HG02571 (cell line): ENCODE results near the gene MLLT6.

ENCODE experiments used
- ATAC-seq: cut with Tn5 transposase; IDR thresholded peaks from one replicate; pipeline ENCODE4 v1.9.1; 2021; ENCODE audit warnings: mild to moderate bottlenecking, moderate library complexity; ENCODE audit not compliant: unreplicated experiment

MLLT6 gene

DNA sequence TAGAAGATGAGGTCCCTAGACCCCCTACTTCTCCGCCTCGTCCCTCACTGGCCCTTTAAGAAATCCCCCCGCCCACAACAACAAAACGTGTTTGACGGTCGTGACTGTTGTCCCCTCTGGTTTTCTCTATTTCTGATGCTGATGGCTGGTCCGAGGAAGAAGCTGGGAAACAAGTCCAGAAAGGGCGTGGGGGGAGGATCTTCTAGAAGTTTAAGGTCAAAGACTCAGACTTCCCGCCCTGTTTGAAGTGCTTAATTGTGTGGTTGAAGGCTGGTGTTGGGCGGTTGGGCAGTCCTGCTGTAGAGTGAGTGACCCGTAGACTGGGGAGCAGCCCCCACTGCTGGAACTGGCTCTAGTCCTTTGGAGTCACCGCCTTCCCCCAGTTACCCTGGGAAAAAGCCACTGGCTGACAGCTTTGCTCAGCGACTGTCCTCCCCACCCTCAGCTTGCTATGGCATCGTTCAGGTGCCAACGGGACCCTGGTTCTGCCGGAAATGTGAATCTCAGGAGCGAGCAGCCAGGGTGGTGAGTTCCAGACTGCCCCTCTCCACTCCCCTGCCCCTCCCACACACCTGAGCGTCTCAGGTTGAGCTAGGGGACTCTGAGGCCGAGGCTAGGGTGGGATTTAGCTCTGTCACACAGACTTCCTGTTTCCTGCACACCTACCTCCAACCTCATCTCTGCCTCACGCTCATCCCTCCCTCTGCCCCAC is 1.6 kb downstream of the MLLT6 start:
- no peak for ATAC-seq

DNA sequence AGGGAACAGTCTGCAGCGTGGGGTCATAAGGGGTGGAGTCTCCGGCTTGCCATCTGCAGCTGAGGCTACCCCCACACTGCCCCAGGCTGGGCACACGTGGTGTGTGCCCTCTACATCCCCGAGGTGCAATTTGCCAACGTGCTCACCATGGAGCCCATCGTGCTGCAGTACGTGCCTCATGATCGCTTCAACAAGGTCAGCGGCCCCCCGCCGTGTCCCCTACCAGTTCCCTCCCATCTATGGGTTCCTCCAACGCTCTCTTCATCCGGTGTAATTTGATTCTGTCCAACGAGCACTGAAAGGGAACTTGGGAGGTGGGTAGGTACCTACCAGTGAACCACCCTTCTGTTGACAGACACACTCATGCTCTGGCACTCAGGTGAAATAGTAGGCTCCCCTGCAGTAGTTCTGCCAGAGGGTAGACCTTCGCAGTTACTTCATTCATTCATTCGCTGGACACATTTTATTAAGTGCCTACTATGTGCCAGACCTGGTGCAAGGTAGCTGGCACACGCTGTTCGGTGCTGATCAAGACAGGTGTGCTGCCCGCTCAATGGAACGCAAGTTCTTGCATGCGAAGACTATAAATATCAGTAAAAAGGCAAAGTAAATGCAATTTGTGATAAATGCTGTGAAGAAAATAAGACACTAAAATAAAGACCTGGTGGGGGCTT is 2.7 kb downstream of the MLLT6 start:
- ATAC-seq = no peak

DNA sequence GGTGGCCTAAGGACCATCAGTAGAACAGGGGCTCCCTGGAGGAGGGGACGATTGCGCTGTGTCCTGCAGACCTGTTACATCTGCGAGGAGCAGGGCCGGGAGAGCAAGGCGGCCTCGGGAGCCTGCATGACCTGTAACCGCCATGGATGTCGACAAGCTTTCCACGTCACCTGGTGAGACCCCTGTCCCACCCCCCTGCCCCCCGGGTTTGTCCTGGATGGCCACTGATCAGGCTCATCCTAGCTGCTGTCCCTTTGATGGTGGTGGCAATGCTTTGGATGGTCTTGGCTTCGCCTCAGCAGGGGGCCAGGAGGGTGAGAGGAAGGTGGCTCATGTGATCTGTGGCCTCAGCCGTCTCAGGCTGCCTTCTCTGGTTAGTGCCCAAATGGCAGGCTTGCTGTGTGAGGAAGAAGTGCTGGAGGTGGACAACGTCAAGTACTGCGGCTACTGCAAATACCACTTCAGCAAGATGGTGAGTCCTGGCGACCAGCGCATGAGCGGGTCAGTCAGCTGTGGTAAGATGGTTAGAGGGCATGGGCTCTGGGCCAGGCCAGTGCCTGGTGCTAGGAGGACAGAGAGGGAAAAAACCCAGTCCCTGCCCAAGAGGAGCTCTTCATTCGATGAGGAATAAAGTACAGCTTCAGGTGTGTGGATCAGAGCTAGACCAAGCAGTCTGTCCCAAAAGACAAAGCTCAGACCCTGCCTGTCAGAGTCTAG is 4.2 kb downstream of the MLLT6 start:
- no peak for ATAC-seq

DNA sequence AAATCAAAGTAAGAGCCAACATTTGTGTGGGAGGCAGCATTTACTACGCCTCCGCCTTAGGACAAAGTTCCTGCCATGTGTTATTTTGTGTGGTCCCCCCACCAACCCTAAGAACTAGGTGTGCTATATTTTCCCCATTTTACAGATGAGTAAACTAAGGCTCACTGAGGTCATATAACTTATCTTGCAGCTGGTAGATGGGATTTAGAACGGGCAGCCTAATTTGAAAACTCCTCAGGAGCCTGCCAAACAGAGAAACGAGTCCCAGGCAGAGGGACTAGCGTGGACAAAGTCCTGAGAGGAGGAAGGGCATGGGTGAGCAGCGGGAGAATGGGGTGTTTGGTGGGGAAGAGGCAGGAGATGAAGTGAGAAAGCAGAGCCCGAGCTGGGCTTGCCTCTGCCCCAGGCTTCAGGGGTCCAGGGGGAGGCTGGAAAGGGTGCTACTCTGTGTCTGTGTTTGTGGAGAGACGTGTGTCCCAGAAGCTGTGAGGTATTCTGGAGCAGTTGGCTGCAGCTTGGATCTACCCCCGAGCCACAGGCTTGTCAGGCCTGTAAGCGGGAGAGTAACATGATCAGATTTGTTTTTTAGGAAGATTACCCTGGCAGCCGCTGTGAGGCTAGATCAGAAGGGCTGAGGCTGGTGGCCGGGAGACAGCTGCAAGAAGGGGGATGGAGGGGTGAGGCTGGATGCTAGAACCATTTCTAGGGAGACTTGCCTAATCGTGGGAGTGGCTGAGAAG is 5.0 kb downstream of the MLLT6 start:
- no peak for ATAC-seq

DNA sequence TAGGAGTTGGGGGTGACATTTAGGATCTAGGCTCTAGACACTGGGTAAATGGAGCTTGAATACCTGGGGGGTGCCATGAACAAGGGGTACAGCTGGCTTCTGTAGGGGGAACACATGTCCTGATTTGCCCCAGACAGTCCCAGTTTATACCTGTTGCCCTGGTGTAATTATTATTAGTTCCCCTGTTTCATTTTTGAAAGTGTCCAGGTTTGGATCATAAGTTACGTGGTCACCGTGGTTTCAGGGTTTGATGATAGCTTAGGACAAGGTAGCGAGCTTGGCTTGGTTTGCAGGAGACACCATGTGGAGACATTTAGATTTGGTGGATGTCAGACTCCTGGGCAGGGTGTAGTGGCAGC is 5.5 kb downstream of the MLLT6 start:
- ATAC-seq = no peak

DNA sequence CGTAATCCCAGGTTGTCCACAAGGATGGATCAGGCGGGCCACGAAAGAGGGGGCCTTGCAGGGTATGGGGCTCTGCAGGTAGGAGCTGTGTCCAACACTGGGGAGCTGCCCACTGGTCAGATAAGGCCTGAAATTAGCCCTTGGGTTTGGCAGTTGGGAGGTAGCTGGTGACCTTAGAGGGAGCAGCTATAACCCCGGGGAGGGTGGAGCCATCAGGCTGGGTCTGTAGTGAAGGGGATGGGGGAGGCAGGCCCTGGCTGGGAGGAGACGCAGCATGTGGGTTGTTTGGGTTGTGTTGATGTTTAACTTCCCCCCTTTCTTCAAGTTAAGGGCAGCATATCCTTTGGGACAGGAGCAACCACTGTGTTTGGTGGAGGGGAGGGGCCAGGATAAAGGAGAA is 5.9 kb downstream of the MLLT6 start:
- ATAC-seq = no peak

DNA sequence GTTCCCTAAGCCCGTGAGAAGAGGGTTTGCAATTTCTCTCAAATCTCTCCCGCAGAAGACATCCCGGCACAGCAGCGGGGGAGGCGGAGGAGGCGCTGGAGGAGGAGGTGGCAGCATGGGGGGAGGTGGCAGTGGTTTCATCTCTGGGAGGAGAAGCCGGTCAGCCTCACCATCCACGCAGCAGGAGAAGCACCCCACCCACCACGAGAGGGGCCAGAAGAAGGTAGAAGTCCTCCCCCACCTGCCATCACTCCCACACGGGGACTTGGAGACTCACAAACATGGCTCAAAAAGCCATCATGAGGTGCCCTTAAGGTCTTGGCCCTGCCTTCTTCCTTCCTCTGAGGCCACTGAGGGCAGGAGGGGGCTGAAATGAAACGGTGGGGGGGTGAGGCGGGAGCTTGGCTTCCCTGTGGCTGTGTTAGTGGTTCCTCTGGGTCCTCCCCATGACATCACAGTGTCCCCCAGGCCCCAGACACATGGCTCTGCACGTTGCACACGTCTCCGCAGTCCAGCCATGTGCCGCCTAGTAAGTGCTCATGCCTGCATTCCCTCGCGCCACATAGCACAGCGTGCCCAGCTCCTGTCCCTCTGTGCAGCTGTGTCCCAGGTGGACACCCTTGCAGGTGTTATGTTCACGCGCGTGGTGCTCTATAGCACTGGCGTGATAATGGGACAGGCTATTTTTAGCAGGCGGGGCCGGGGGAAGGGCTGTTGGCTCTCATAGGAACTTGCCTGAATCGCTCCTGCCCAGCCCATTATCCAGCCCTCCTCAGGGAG is 6.9 kb downstream of the MLLT6 start:
- no peak for ATAC-seq

DNA sequence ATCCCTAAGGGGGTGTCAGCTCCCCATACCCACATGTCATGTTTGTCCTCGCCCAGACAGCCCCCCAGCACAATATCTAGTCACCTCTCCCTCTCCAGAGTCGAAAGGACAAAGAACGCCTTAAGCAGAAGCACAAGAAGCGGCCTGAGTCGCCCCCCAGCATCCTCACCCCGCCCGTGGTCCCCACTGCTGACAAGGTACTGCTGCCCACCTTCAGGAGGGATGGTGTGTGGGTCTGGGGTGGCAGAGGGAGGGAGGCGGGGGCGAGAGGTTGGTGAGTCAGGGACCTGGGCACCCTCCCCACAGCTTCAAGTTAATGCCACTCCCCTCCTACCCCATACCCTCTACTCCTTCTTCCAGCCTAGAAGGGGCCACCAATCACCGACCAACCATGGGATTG is 7.5 kb downstream of the MLLT6 start:
- no peak for ATAC-seq

DNA sequence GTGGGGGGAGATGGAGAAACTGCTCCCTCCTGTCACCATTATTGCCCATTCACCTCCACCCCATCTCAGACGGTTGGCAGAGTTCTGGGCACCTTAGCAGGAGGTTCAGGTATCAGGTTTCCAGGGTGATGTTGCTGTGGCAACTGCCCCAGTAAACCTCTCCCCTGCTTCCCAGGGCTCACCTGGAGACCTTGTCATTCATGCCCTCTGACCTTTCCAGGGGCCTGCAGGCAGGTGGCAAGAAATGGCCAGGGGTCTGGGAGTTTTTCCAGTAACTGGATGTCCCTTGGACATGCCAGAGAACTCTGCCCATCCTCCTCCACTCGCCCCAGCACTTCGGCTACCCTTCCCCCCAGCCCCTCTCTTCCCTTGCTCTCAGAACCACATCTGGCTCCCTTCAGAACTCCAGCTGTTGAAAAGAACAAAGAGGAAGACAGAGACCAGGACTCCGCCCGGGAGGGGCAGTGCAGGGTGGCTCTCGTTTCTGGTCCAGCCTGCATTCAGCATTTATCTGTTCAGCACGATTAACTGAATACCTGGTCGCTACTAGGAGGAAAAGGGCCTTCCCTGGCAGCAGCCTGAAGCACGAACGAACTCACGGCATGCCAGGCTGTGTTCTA is 8.5 kb downstream of the MLLT6 start:
- ATAC-seq = no peak

DNA sequence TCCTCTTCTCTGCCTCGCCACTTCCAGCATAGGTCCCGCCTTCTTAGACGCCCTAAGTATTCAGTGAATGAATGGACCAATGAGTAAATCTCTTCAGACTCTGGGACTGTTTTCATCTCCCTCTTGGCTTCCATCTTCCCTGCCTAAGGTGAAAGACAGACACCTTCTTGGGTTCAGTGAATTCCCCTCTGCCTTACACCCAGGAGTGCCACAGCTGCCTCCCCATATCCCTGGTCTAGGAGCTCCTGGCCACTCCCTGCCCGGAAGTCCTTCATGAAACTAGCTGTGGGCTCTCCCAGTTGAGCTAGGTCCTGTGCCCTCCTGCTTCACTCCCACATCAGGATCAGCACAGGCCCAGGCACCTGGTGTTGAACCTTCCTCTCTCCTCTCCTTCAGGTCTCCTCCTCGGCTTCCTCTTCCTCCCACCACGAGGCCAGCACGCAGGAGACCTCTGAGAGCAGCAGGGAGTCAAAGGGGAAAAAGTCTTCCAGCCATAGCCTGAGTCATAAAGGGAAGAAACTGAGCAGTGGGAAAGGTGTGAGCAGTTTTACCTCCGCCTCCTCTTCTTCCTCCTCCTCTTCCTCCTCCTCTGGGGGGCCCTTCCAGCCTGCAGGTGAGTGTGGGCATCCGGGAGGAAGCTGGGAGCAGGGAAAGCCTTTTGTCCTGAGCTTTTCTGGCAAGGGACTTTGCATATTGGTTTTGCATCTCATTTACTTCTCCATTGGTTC is 10.3 kb downstream of the MLLT6 start:
- no peak for ATAC-seq

DNA sequence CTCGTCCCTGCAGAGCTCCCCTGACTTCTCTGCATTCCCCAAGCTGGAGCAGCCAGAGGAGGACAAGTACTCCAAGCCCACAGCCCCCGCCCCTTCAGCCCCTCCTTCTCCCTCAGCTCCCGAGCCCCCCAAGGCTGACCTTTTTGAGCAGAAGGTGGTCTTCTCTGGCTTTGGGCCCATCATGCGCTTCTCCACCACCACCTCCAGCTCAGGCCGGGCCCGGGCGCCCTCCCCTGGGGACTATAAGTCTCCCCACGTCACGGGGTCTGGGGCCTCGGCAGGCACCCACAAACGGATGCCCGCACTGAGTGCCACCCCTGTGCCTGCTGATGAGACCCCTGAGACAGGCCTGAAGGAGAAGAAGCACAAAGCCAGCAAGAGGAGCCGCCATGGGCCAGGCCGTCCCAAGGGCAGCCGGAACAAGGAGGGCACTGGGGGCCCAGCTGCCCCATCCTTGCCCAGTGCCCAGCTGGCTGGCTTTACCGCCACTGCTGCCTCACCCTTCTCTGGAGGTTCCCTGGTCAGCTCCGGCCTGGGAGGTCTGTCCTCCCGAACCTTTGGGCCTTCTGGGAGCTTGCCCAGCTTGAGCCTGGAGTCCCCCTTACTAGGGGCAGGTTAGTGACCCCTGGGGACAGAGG is 11.4 kb downstream of the MLLT6 start:
- no peak for ATAC-seq

DNA sequence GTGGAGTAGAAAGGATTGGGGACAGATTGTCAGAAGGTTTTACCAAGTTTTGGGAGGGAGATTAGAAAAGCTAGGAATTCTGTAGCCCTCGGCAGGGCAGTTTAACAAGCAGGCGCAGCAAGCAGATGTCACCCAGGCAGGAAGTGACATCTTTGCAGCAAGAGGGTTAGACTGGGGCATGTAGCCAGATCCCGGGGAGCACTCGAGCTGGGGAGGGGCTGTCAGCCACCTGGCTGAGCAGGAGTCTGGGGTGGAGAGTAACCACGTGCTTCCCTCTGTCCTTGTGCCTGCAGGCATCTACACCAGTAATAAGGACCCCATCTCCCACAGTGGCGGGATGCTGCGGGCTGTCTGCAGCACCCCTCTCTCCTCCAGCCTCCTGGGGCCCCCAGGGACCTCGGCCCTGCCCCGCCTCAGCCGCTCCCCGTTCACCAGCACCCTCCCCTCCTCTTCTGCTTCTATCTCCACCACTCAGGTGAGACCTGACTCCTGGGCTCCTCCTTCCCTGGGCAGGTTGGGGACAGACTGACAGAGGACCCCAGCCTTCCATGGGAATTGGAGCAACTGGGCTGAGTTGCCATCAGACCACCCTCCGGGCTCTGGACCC is 12.2 kb downstream of the MLLT6 start:
- ATAC-seq = no peak

DNA sequence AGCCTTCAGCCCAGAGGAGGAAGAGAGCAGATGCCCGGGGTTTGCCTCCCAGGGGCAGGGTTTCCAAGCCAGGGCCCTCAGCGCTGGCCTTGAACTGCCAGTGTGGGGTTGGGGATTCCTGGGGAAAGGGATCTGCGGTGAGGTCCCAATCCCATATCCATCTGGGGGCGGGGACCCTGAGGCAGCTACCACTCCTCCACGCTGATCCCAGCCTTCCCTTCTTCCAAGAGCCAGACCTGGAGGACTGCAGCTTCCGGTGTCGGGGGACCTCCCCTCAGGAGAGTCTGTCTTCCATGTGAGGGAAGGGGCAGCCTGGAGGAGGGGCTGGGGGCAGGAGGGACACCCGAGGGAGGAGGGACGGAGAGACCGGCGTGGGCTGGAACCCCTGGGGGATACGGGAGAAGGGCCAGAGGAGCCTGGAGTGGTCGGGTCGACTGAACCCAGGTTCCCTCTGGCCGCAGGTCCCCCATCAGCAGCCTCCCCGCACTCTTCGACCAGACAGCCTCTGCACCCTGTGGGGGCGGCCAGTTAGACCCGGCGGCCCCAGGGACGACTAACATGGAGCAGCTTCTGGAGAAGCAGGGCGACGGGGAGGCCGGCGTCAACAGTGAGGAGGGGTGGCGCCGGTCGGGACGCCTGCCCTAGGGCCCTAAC is 14.3 kb downstream of the MLLT6 start:
- no peak for ATAC-seq

DNA sequence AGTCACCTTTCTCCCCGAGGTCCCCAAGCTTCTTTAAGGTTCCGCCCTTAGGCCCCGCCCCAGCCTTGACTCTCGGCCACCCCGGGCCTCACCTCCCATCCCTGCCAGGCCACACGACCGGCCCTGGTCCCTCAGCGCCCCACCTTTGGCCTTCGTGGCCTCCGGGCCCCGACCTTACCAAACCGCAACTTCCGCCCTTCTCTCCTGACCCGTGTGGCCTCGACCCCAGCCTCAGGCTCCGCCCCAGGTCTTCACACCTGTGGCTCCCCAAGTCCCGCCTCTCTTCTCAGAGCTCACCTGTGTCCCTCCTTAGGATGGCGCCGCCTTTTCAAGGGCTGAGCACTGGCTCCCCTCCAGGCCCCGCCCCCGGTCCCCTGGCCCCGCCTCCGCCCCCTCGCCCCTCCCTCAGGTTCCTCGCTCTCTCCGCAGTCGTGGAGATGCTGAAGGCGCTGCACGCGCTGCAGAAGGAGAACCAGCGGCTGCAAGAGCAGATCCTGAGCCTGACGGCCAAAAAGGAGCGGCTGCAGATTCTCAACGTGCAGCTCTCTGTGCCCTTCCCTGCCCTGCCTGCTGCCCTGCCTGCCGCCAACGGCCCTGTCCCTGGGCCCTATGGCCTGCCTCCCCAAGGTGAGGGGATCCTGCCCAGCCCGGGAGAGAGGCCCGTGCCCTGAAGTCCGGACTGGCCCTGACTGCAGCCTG is 15.0 kb downstream of the MLLT6 start:
- no peak for ATAC-seq

DNA sequence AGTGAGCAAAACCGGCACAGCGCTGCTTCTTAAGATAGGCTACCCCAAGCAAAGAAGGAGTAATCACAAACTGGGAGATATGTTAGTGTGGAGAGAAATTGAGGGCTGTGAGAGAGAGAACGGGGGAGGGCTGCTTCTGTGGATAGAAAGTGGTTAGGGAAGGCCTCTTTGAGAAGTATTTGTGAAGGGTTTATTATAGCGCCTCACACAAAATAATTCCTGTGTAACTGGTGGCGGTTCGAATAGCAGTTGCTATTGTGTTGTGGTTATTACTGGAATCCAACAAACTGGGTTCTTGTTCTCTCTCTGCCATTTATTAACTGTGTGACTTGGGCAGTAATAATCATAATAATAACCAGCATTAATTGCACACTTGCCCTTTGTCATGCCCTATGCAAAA is 15.9 kb downstream of the MLLT6 start:
- ATAC-seq = no peak

DNA sequence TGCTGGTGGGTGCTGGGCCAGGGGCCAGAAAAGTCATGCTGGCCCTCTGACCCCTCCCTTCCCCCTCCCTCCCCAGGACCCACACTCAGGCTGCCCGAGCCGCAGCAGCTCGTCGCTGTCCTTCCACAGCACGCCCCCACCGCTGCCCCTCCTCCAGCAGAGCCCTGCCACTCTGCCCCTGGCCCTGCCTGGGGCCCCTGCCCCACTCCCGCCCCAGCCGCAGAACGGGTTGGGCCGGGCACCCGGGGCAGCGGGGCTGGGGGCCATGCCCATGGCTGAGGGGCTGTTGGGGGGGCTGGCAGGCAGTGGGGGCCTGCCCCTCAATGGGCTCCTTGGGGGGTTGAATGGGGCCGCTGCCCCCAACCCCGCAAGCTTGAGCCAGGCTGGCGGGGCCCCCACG is 16.7 kb downstream of the MLLT6 start:
- no peak for ATAC-seq

DNA sequence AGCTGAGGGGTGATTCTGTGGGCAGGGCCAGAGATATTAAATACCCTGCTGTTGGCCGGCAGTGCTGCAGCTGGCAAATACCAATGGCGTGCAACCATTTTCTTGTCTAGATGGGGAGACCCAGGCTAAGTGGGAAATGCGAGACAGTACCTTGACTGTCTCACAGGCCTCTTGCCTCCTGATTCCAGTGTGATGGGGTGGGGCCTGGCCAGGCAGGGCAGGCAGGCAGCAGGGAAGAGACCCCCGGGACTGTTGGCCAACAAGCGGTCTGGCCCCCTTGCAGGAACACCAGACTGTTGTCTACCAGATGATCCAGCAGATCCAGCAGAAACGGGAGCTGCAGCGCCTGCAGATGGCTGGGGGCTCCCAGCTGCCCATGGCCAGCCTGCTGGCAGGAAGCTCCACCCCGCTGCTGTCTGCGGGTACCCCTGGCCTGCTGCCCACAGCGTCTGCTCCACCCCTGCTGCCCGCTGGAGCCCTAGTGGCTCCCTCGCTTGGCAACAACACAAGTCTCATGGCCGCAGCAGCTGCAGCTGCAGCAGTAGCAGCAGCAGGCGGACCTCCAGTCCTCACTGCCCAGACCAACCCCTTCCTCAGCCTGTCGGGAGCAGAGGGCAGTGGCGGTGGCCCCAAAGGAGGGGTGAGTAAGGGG is 19.4 kb downstream of the MLLT6 start:
- ATAC-seq = no peak
